Mammary epithelial cell (primary cell): ENCODE measurements around the gene TRERF1.

Source experiments
- EZH2 ChIP-seq: IDR thresholded peaks from 2 replicates; pipeline ENCODE4 v1.6.1; 2012; ENCODE audit warnings: low read length, inconsistent platforms, borderline replicate concordance
- TF ChIP-seq, protein P1 (sequence below), 2 donors: IDR thresholded peaks in 1 of 2; conservative IDR thresholded peaks in 1 of 2; 2 replicates each; pipeline ENCODE4 v1.5.1; 2011 to 2012; ENCODE audit warnings: inconsistent platforms in 2 of 2, low read length in 2 of 2, mild to moderate bottlenecking in 2 of 2, control low read depth in 1 of 2, low read depth in 1 of 2; ENCODE audit not compliant: insufficient read depth in 1 of 2; ENCODE audit errors: extremely low read depth in 1 of 2

DNA sequence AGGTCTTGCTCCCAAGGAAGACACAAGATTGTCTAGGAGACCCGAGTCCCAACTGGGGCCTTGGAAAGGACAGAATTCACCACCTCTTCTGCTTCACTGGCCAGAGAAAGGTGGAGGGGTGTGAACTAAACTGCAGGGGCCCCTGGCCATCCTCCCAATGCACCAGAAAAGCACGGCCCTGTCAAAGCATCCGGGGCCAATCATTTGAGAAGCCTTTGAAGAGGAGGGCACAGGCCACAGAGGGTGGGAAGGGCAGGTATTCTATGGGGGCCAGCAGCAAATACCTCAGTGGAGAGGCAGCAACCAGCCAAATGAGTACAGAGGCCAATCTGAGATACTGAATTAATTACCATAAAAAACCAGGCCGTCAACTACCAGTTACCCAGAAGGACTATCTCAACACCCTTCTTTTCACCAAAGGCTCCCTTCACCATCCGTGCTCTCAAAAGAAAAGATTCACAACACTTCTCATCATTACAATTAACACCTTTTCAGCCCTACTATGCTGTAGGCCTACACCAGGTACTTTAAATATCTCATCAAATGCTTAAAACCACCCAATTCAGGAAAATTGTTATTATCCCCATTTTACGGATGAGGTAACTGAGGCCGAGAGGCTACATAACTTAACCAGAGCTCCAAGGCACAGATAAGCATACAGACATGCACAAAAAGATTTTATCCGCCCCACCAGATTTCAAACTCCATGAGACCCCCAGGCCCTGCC, 50.7 kb downstream of the TRERF1 start:
- TF ChIP-seq, protein P1, sequence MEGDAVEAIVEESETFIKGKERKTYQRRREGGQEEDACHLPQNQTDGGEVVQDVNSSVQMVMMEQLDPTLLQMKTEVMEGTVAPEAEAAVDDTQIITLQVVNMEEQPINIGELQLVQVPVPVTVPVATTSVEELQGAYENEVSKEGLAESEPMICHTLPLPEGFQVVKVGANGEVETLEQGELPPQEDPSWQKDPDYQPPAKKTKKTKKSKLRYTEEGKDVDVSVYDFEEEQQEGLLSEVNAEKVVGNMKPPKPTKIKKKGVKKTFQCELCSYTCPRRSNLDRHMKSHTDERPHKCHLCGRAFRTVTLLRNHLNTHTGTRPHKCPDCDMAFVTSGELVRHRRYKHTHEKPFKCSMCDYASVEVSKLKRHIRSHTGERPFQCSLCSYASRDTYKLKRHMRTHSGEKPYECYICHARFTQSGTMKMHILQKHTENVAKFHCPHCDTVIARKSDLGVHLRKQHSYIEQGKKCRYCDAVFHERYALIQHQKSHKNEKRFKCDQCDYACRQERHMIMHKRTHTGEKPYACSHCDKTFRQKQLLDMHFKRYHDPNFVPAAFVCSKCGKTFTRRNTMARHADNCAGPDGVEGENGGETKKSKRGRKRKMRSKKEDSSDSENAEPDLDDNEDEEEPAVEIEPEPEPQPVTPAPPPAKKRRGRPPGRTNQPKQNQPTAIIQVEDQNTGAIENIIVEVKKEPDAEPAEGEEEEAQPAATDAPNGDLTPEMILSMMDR (conservative IDR thresholded peaks at IDR 0.05 in 1 of 2, IDR thresholded peaks at IDR 0.05 in 1 of 2; ENCODE audit: extremely low read depth in 1 of 2, insufficient read depth in 1 of 2, low read depth in 1 of 2, low read length in 2 of 2): no peak
- no peak for TF ChIP-seq EZH2
